Stimulated activated CD8-positive, alpha-beta memory T cell treated with anti-CD3 and anti-CD28 coated beads, Interleukin-4, amount 100 ng/mL, for 1 hour (primary cell): ENCODE data around the gene RPL10A.

ENCODE experiments used
- DNase-seq, 2 donors: peaks; one replicate each; pipeline ENCODE4 v3.0.0-alpha.2; 2020; ENCODE audit warnings: low read depth in 2 of 2, low spot score in 1 of 2

Gene RPL10A

GRCh38 chr6:35448191-35448590, 20.0 kb upstream of the RPL10A start:
- no peak for DNase-seq

GRCh38 chr6:35449287-35449881, 18.8 kb upstream of the RPL10A start:
- DNase-seq, result no peak

GRCh38 chr6:35451354-35452182, 16.6 kb upstream of the RPL10A start:
- no peak for DNase-seq

GRCh38 chr6:35452183-35453090, 15.8 kb upstream of the RPL10A start, which contains the start of gene FANCE:
FANCE (plus strand) TSS chr6:35452338; CDS start chr6:35452546, 208 bp downstream.
- DNase-seq, result peak; percentile 76 to 83

GRCh38 chr6:35453236-35453635, 15.0 kb upstream of the RPL10A start:
- DNase-seq, result no peak

GRCh38 chr6:35454391-35455110, 13.7 kb upstream of the RPL10A start:
- no peak for DNase-seq

- no peak for DNase-seq
Observed at GRCh38 chr6:35457907-35458306, 10.3 kb upstream of the RPL10A start.

- no peak for DNase-seq
Observed at GRCh38 chr6:35461270-35461669, 6.9 kb upstream of the RPL10A start.

- DNase-seq, result no peak
Observed at GRCh38 chr6:35463292-35463691, 4.9 kb upstream of the RPL10A start.

- no peak for DNase-seq
Observed at GRCh38 chr6:35465646-35466045, 2.6 kb upstream of the RPL10A start.

GRCh38 chr6:35468980-35469750, 964 bp downstream of the RPL10A start:
- peak in 1 of 2 donors; percentile 13 for DNase-seq

- no peak for DNase-seq
Observed at GRCh38 chr6:35469751-35470662, 1.8 kb downstream of the RPL10A start.

- DNase-seq, result no peak
Observed at GRCh38 chr6:35470663-35471120, 2.5 kb downstream of the RPL10A start.

GRCh38 chr6:35471836-35472345, 3.7 kb downstream of the RPL10A start:
- DNase-seq, result no peak

- no peak for DNase-seq
Observed at GRCh38 chr6:35473075-35473849, 5.1 kb downstream of the RPL10A start.

GRCh38 chr6:35473850-35474130, 5.6 kb downstream of the RPL10A start:
- DNase-seq, result no peak

GRCh38 chr6:35474131-35474941, 6.1 kb downstream of the RPL10A start:
- no peak for DNase-seq
